ENCODE data around the gene PIAS4. TPM values are rescaled to one million over a fixed set of nuclear protein-coding genes. Genes with fewer than 3 reads are reported as not detected.
A peak's percentile ranks its signal among the peaks of the same experiment; 100 is the strongest.

Gene PIAS4
- total RNA-seq, 1 donor from 2014 or later = 48.0 TPM

DNA sequence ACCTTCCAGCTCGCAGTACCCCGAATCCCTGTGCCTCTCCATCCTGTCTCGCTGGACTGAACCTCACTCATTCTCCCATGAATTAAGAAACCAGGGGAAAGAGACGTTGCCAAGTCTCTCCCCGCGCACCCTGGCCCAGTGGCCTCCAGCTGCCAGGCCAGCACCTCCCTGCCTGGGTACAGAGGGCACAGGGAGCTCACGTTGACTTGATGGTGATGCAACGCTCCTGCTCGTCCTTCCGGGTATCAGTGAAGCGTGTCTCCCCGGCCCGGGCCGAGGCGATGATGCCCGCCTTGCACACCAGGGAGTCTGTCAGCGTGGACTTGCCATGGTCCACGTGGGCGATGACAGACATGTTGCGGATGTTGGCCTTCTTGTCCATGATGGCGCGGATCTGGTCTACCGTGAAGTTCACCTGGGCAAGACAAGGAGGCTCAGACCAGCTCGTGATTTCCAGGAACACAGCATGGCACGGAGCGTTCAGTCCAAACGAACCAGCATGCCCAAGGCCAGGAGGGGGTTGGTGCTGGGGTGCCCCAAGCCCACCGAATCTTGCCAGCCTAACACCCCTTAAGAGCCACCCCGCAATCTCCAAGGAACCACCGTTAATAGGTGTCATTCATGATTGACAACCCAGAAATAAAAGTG is 23.5 kb upstream of the PIAS4 start:
- H3K4me1 Mint-ChIP-seq = peaks cover 39% of the 10 kb centered on the region
- H3K27ac Mint-ChIP-seq = peak overlapping the region; percentile 99
- peaks cover 30% of the 10 kb centered on the region for H3K36me3 Mint-ChIP-seq
- H3K27me3 Mint-ChIP-seq (ENCODE audit: low read depth) = peaks cover 4% of the 10 kb centered on the region
- TF ChIP-seq, protein P1, sequence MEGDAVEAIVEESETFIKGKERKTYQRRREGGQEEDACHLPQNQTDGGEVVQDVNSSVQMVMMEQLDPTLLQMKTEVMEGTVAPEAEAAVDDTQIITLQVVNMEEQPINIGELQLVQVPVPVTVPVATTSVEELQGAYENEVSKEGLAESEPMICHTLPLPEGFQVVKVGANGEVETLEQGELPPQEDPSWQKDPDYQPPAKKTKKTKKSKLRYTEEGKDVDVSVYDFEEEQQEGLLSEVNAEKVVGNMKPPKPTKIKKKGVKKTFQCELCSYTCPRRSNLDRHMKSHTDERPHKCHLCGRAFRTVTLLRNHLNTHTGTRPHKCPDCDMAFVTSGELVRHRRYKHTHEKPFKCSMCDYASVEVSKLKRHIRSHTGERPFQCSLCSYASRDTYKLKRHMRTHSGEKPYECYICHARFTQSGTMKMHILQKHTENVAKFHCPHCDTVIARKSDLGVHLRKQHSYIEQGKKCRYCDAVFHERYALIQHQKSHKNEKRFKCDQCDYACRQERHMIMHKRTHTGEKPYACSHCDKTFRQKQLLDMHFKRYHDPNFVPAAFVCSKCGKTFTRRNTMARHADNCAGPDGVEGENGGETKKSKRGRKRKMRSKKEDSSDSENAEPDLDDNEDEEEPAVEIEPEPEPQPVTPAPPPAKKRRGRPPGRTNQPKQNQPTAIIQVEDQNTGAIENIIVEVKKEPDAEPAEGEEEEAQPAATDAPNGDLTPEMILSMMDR (IDR thresholded peaks at IDR 0.05; ENCODE audit: unreplicated experiment) = no peak
- no peak for DNase-seq (ENCODE audit: low spot score in 2 of 2, unreplicated experiment in 2 of 2)
- peak overlapping the region; percentile 99 for H3K4me3 Mint-ChIP-seq
- H3K9me3 Mint-ChIP-seq = no peaks in the 10 kb centered on the region

DNA sequence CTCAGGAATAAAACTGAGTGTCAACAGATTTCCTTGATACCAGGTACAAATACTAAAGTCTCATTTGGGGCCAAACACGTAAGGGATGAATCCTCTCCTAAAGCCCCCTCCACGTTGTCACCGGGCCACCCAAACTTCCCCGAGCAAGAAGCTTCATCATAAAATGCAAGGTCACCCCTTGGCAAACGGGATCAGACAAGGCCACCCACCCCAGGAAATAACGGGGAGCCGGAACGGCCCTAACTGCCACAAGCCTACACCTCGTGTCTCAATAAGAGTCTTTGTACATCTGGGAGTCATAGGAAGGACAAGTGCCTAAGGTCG is 23.0 kb upstream of the PIAS4 start:
- H3K4me3 Mint-ChIP-seq = peak overlapping the region; percentile 99
- peaks cover 39% of the 10 kb centered on the region for H3K4me1 Mint-ChIP-seq
- peaks cover 4% of the 10 kb centered on the region for H3K27me3 Mint-ChIP-seq (ENCODE audit: low read depth)
- TF ChIP-seq, protein P1 (IDR thresholded peaks at IDR 0.05; ENCODE audit: unreplicated experiment) = no peak
- H3K27ac Mint-ChIP-seq = peak overlapping the region; percentile 99
- peaks cover 25% of the 10 kb centered on the region for H3K36me3 Mint-ChIP-seq
- no peak for DNase-seq (ENCODE audit: low spot score in 2 of 2, unreplicated experiment in 2 of 2)
- no peaks in the 10 kb centered on the region for H3K9me3 Mint-ChIP-seq

DNA sequence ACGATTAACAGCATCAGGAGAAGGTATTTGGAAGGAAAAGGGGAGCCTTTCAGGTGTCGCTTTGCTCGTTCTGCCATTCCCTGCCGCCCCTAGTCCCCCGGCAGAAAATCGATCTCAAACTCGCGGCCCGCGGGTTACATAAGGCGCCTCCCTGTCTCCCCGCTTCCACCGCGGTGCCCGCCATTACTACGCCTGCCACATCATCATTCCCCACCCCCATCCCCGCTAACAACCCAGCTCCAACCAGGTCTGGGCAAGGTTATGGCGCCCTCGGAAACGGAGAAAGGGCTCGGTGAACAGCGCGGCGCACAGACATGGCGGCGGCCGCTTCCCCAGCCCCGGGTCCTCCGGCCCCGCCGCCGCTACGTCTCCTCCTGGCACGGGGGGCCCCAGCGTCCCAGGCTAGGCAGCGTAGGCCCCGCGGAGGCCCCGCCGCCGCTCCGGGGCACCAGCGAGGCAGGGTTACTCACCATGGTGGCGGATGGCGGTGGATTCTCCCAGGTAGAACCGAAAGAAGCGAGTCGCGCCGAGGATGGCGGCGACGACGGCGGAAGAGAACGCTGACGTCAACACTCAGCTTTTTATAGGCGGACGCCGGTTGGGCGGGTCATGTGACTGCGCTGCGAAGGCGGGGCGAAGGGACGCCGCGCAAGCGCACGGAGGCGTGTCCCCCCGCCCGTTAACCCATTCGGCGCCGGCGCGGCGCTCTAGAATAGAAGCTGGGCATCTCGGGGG is 22.5 kb upstream of the PIAS4 start, which contains the start of gene EEF2:
EEF2 (minus strand) TSS at position 556 of the 735 bp plus-strand sequence; CDS start at position 473, 83 bp downstream.
- DNase-seq (ENCODE audit: low spot score in 2 of 2, unreplicated experiment in 2 of 2) = peak; percentile 91 to 94
- Mint-ChIP-seq H3K27me3 (ENCODE audit: low read depth) (peaks cover 4% of the 10 kb centered on the region), H3K4me3 (peak within 1 kb of the TSS; percentile 99), H3K4me1 (peaks cover 40% of the 10 kb centered on the region), H3K9me3 (no peaks in the 10 kb centered on the region), H3K27ac (peak within 1 kb of the TSS; percentile 99), H3K36me3 (peaks cover 24% of the 10 kb centered on the region)
- TF ChIP-seq, protein P1 (IDR thresholded peaks at IDR 0.05; ENCODE audit: unreplicated experiment) = no peak

DNA sequence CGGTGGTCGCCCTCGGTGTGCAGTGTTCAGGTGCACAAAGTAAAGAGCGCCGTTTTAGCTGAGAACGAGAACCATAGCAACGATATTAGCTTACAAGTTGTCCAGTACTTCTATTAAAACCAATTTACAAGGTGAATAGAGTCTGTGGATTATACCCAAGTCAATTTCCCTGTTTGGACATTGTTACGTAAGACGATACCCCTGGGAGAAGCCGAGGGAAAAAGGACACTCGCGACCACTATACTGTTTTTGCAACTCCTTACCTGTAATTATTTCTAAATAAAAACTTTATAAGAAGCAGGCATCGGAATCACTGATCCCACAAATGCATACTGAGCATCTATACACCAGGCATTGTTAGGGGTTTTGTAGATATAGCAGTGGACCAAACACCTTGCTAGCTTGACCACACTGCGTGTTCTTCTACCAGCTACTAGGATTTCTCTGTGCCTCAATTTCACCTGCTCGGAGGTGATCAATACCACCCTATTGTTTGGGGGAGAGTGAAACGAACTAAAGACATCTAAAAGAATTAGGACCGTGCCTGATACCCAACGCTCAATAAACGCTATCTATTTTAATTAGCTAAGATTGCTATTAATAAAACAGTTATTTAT is 21.8 kb upstream of the PIAS4 start:
- H3K4me1 Mint-ChIP-seq = peaks cover 42% of the 10 kb centered on the region
- H3K27me3 Mint-ChIP-seq (ENCODE audit: low read depth) = peaks cover 4% of the 10 kb centered on the region
- TF ChIP-seq, protein P1 (IDR thresholded peaks at IDR 0.05; ENCODE audit: unreplicated experiment) = no peak
- no peaks in the 10 kb centered on the region for H3K9me3 Mint-ChIP-seq
- H3K4me3 Mint-ChIP-seq = peak overlapping the region; percentile 99
- DNase-seq (ENCODE audit: low spot score in 2 of 2, unreplicated experiment in 2 of 2) = no peak
- H3K36me3 Mint-ChIP-seq = peaks cover 24% of the 10 kb centered on the region
- peak overlapping the region; percentile 99 for H3K27ac Mint-ChIP-seq

DNA sequence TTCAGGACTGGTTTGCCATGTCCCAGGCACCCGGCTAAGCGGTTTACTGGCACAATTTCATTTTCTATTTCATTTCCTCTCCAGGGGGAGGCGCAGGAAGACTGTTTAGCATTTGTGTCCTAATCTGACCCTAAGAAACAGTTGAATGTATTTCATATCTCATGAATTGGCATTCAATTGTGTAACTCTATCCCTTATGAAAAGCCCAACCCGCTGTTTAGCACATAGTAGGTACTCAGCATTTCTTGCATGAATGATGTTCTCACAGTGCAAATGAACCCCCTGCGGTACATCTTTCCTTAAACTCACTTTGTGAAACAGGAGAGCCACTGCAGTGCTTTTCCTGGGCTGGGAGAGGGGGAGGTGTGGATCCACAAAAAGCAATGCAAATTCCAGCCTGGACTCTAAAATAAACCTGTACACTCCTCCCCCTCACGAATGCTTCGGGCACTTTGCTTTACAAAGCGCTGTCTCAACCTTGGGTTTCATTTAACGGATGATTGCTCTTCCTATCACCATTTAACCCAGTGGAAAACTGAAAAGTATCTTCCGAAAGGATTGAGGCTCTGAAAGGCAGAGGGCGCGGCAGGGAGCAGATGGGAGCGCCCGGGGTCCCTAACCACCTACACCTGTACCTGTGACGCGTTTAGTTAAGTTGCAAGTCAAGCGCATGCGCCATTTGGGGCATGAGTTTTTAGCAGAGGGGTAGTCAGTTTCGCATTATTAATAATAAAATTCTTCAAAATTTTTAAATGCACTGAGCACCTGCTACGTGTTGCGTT is 21.1 kb upstream of the PIAS4 start:
- Mint-ChIP-seq H3K4me3 (peak overlapping the region; percentile 99), H3K27ac (peak overlapping the region; percentile 95), H3K27me3 (ENCODE audit: low read depth) (peaks cover 4% of the 10 kb centered on the region), H3K9me3 (no peaks in the 10 kb centered on the region), H3K4me1 (peaks cover 40% of the 10 kb centered on the region), H3K36me3 (peaks cover 21% of the 10 kb centered on the region)
- DNase-seq (ENCODE audit: low spot score in 2 of 2, unreplicated experiment in 2 of 2) = no peak
- TF ChIP-seq, protein P1 (IDR thresholded peaks at IDR 0.05; ENCODE audit: unreplicated experiment) = peak; percentile 45
